H9 (cell line): ENCODE results near the gene MSANTD2. TPM values are rescaled to one million over a fixed set of nuclear protein-coding genes. Genes with fewer than 3 reads are reported as not detected.

Experiments used
- DNase-seq: peaks from one replicate; pipeline ENCODE4 v3.0.0-alpha.2; 2017
- H2AFZ ChIP-seq: one replicate; pipeline ENCODE4 v1.6.1; 2013; ENCODE audit warnings: mild to moderate bottlenecking, low read length, control low read depth, moderate library complexity
- H2AK5ac ChIP-seq: 2 replicates; pipeline ENCODE4 v1.6.1; 2013; ENCODE audit warnings: low read length, control low read depth, mixed read lengths; ENCODE audit not compliant: insufficient read length
- H2BK120ac ChIP-seq: one replicate; pipeline ENCODE4 v1.6.1; 2013; ENCODE audit warnings: low read depth, mild to moderate bottlenecking, low read length, control low read depth, inconsistent platforms; ENCODE audit not compliant: poor library complexity, severe bottlenecking
- H2BK12ac ChIP-seq: 2 replicates; pipeline ENCODE4 v1.6.1; 2013; ENCODE audit warnings: low read length, control low read depth, mixed read lengths, low read depth; ENCODE audit not compliant: insufficient read length
- H2BK15ac ChIP-seq: 2 replicates; pipeline ENCODE4 v1.6.1; 2013; ENCODE audit warnings: low read depth, low read length, control low read depth
- H2BK20ac ChIP-seq: one replicate; pipeline ENCODE4 v1.6.1; 2013; ENCODE audit warnings: low read depth, mild to moderate bottlenecking, low read length, control low read depth, inconsistent platforms; ENCODE audit not compliant: poor library complexity, severe bottlenecking
- H2BK5ac ChIP-seq: 2 replicates; pipeline ENCODE4 v1.6.1; 2013; ENCODE audit warnings: low read length, control low read depth, mixed read lengths; ENCODE audit not compliant: insufficient read length
- H3K14ac ChIP-seq: 2 replicates; pipeline ENCODE4 v1.6.1; 2013; ENCODE audit warnings: low read length, control low read depth; ENCODE audit not compliant: insufficient read depth
- H3K18ac ChIP-seq: 2 replicates; pipeline ENCODE4 v1.6.1; 2013; ENCODE audit warnings: low read depth, mild to moderate bottlenecking, mixed read lengths, low read length, control low read depth; ENCODE audit not compliant: insufficient read length
- H3K23ac ChIP-seq: 2 replicates; pipeline ENCODE4 v1.6.1; 2013; ENCODE audit warnings: low read length, control low read depth, mixed read lengths, low read depth; ENCODE audit not compliant: insufficient read length
- H3K23me2 ChIP-seq: 2 replicates; pipeline ENCODE4 v1.6.1; 2013; ENCODE audit warnings: low read depth, mild to moderate bottlenecking, mixed read lengths, low read length, control low read depth; ENCODE audit not compliant: insufficient read length, poor library complexity, severe bottlenecking
- H3K27ac ChIP-seq: 2 replicates; pipeline ENCODE4 v1.5.1; 2013; ENCODE audit warnings: low read length, control low read depth, mixed read lengths, low read depth; ENCODE audit not compliant: insufficient read length
- H3K27me3 ChIP-seq: 2 replicates; pipeline ENCODE4 v1.6.1; 2013; ENCODE audit warnings: low read length, control low read depth, inconsistent platforms; ENCODE audit not compliant: insufficient read depth
- H3K4ac ChIP-seq: 2 replicates; pipeline ENCODE4 v1.6.1; 2013; ENCODE audit warnings: low read depth, mild to moderate bottlenecking, control low read depth, inconsistent platforms, low read length, moderate library complexity
- H3K4me1 ChIP-seq: 2 replicates; pipeline ENCODE4 v1.6.1; 2013; ENCODE audit warnings: low read length, control low read depth, inconsistent platforms; ENCODE audit not compliant: insufficient read depth
- H3K4me2 ChIP-seq: 2 replicates; pipeline ENCODE4 v1.6.1; 2013; ENCODE audit warnings: low read length, control low read depth, mixed read lengths; ENCODE audit not compliant: insufficient read length, insufficient read depth
- H3K56ac ChIP-seq: 2 replicates; pipeline ENCODE4 v1.6.1; 2013; ENCODE audit warnings: low read depth, mild to moderate bottlenecking, mixed read lengths, low read length, control low read depth; ENCODE audit not compliant: insufficient read length
- H3K79me1 ChIP-seq: 2 replicates; pipeline ENCODE4 v1.6.1; 2013; ENCODE audit warnings: low read depth, mild to moderate bottlenecking, moderate library complexity, low read length, control low read depth, inconsistent platforms; ENCODE audit not compliant: insufficient read depth, poor library complexity, severe bottlenecking
- H3K79me2 ChIP-seq: 2 replicates; pipeline ENCODE4 v1.6.1; 2013; ENCODE audit warnings: low read length, control low read depth, inconsistent platforms; ENCODE audit not compliant: insufficient read depth
- H3K9ac ChIP-seq: 2 replicates; pipeline ENCODE4 v1.6.1; 2013; ENCODE audit warnings: low read length, control low read depth, mixed read lengths; ENCODE audit not compliant: insufficient read length; ENCODE audit errors: extremely low read depth
- H3K9me3 ChIP-seq: one replicate; pipeline ENCODE4 v1.6.1; 2013; ENCODE audit warnings: low read depth, low read length, inconsistent platforms; ENCODE audit not compliant: control insufficient read depth
- H3T11ph ChIP-seq: one replicate; pipeline ENCODE4 v1.6.1; 2013; ENCODE audit warnings: mild to moderate bottlenecking, low read length, control low read depth, inconsistent platforms
- H4K20me1 ChIP-seq: one replicate; pipeline ENCODE4 v1.6.1; 2013; ENCODE audit not compliant: control insufficient read depth, insufficient read length, insufficient read depth
- H4K5ac ChIP-seq: 2 replicates; pipeline ENCODE4 v1.6.1; 2013; ENCODE audit warnings: low read depth, mild to moderate bottlenecking, mixed read lengths, low read length, control low read depth; ENCODE audit not compliant: insufficient read length
- H4K8ac ChIP-seq: replicated peaks from 2 replicates; pipeline ENCODE4 v1.6.1; 2013; ENCODE audit warnings: low read length, control low read depth, mixed read lengths, low read depth; ENCODE audit not compliant: insufficient read length
- H4K91ac ChIP-seq: 2 replicates; pipeline ENCODE4 v1.6.1; 2013; ENCODE audit warnings: low read depth, mild to moderate bottlenecking, moderate library complexity, mixed read lengths, low read length, control low read depth; ENCODE audit not compliant: insufficient read length
- H3K27ac Mint-ChIP-seq, 3 experiments: 2 replicates in 2 of 3; 3 replicates in 1 of 3; pipeline ENCODE4 v1.8.0; 2020 to 2021; ENCODE audit warnings: mixed read lengths in 3 of 3, mild to moderate bottlenecking in 1 of 3, moderate library complexity in 1 of 3
- H3K27me3 Mint-ChIP-seq: 2 replicates; pipeline ENCODE4 v1.8.0; 2021; ENCODE audit warnings: low read depth, mild to moderate bottlenecking, moderate library complexity, mixed read lengths
- H3K36me3 Mint-ChIP-seq, 3 experiments: 2 replicates in 2 of 3; 3 replicates in 1 of 3; pipeline ENCODE4 v1.8.0; 2020 to 2021; ENCODE audit warnings: low read depth in 3 of 3, mixed read lengths in 3 of 3; ENCODE audit not compliant: insufficient read depth in 1 of 3
- H3K4me1 Mint-ChIP-seq, 2 experiments: 2 replicates each; pipeline ENCODE4 v1.8.0; 2020; ENCODE audit warnings: mixed read lengths in 2 of 2
- H3K4me3 Mint-ChIP-seq, 2 experiments: 2 replicates in 1 of 2; 3 replicates in 1 of 2; pipeline ENCODE4 v1.8.0; 2020 to 2021; ENCODE audit warnings: mild to moderate bottlenecking in 2 of 2, mixed read lengths in 2 of 2, moderate library complexity in 1 of 2
- H3K9me3 Mint-ChIP-seq, 2 experiments: 2 replicates in 1 of 2; 3 replicates in 1 of 2; pipeline ENCODE4 v1.8.0; 2020; ENCODE audit warnings: mild to moderate bottlenecking in 2 of 2, mixed read lengths in 2 of 2, moderate library complexity in 1 of 2
- CTCF ChIP-seq: fragments of 200-600 bp; sonication (generic); conservative IDR thresholded peaks from 3 replicates; pipeline ENCODE4 v1.8.0; 2021; ENCODE audit warnings: antibody characterized with exemption, mild to moderate bottlenecking
- WGBS: extraction: QIAGEN DNeasy Blood & Tissue Kit; methylation state at CpG from one replicate; pipeline ENCODE4 v1.1.7; 2013; ENCODE audit warnings: missing lambda C conversion rate, low lambda C conversion rate, mixed read lengths; ENCODE audit not compliant: insufficient read length; ENCODE audit errors: extremely low coverage; 5-methylcytosine and 5-hydroxymethylcytosine counted together
- total RNA-seq: library from RNA; stranded (reverse); gene quantifications from 2 replicates; pipeline ENCODE4 v1.2.1, GENCODE V29; 2021

Gene MSANTD2
- total RNA-seq, 1 experiment from 2014 or later, result 18.1 TPM

DNA sequence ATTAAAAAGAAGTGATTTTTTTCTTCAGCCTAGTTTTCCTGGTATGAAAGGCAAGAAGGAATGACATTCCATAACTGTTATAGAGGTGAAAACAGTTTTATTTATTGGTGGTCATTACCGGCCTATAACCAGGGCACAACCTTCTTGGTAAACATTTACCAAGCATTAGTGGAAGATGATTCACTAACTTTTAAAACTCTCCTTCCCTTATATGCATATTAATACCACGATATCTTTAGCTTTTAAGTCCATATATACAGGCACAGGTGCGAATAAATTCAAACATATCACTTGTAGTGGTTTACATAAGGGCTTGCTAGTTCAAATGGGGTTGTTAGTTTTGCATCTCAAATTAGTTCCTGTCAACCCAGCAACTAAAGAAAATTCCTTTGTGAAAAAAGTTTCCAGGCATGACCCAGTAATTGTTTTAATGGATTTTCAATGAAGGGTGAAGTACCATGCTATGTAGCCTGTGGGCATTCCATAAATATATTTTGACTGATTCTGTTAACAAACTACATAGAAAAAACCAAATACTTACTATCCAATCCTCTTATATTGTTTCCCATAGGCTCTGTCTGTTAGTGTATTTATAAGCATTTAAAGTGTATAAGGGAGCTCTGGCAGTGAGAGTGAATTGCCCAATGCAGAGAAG is 34.4 kb upstream of the MSANTD2 start:
- Histone ChIP-seq H3K9me3 (no peaks in the 10 kb centered on the region), H3K14ac (no peak overlapping the region), H2BK12ac (no peak overlapping the region), H3K79me2 (no peaks in the 10 kb centered on the region), H2BK15ac (no peak overlapping the region), H3K27ac (no peak overlapping the region), H3K56ac (no peak overlapping the region), H4K20me1 (no peaks in the 10 kb centered on the region), H4K8ac (no peak overlapping the region), H3K4me2 (no peak overlapping the region), H3K23ac (no peak overlapping the region), H3K27me3 (peaks cover 21% of the 10 kb centered on the region), H3K18ac (no peak overlapping the region), H3T11ph (no peak overlapping the region), H4K5ac (no peak overlapping the region), H3K4me1 (no peaks in the 10 kb centered on the region), H4K91ac (no peak overlapping the region), H2BK20ac (no peak overlapping the region), H2AFZ (no peak overlapping the region), H3K23me2 (peaks cover 3% of the 10 kb centered on the region), H3K4ac (no peak overlapping the region), H2BK120ac (no peak overlapping the region), H2BK5ac (no peak overlapping the region), H3K79me1 (no peaks in the 10 kb centered on the region), H2AK5ac (no peak overlapping the region), H3K9ac (no peak overlapping the region)
- no peak overlapping the region for H3K4me3 Mint-ChIP-seq
- no peaks in the 10 kb centered on the region; a peak in 1 of 5 replicates for H3K9me3 Mint-ChIP-seq
- H3K36me3 Mint-ChIP-seq, result no peaks in the 10 kb centered on the region
- peaks cover 60% of the 10 kb centered on the region for H3K27me3 Mint-ChIP-seq
- TF ChIP-seq CTCF, result no peak
- WGBS, result no CpG with 5 or more reads among the region's 3 CpGs
- peaks cover 11 to 25% of the 10 kb centered on the region in 2 experiments for H3K4me1 Mint-ChIP-seq
- DNase-seq, result no peak
- H3K27ac Mint-ChIP-seq, result no peak overlapping the region
